Kidney (tissue), 14 donors: ENCODE results near the gene ASB16. TPM values are rescaled to one million over a fixed set of nuclear protein-coding genes. Genes with fewer than 3 reads are reported as not detected.
"Not testable (repeated sequence)": the region's sequence is repeated elsewhere in the genome, so short reads cannot be mapped to it uniquely, and the experiment has no call there.

Source experiments
- DNase-seq, 5 donors: peaks; one replicate each; pipeline ENCODE4 v3.0.0-alpha.2; 2013 to 2020
- FAIRE-seq: peaks from 2 replicates; lab custom pipeline; 2012; peaks lifted over from hg19 to GRCh38; lab: Jason Lieb, UNC
- H3K27ac ChIP-seq, 2 donors: one replicate each; pipeline ENCODE4 v1.7.0; 2013; ENCODE audit warnings: low read depth in 2 of 2, low read length in 2 of 2, inconsistent platforms in 1 of 2
- H3K27me3 ChIP-seq: one replicate; pipeline ENCODE4 v1.7.1; 2013; ENCODE audit warnings: low read length, inconsistent platforms; ENCODE audit not compliant: control insufficient read depth, insufficient read depth
- H3K36me3 ChIP-seq, 3 donors: one replicate each; pipeline versions ENCODE4 v1.7.0 to v1.7.1; 2013; ENCODE audit warnings: low read length in 3 of 3, control low read depth in 1 of 3, inconsistent platforms in 1 of 3; ENCODE audit not compliant: insufficient read depth in 3 of 3, control insufficient read depth in 2 of 3
- H3K4me1 ChIP-seq, 3 donors: one replicate each; pipeline versions ENCODE4 v1.7.0 to v1.7.1; 2013; ENCODE audit warnings: low read length in 3 of 3, inconsistent platforms in 1 of 3, low read depth in 1 of 3; ENCODE audit not compliant: control insufficient read depth in 2 of 3, insufficient read depth in 2 of 3
- H3K4me3 ChIP-seq, 3 donors: one replicate each; pipeline versions ENCODE4 v1.7.0 to v1.8.1; 2013; ENCODE audit warnings: low read length in 3 of 3, control low read depth in 1 of 3, inconsistent platforms in 1 of 3
- H3K9ac ChIP-seq, 3 donors: one replicate each; pipeline versions ENCODE4 v1.7.0 to v1.7.1; 2013; ENCODE audit warnings: low read length in 3 of 3, control low read depth in 1 of 3, inconsistent platforms in 1 of 3
- H3K9me3 ChIP-seq, 3 donors: one replicate each; pipeline versions ENCODE4 v1.7.0 to v1.7.1; 2013; ENCODE audit warnings: low read length in 3 of 3, control low read depth in 1 of 3, inconsistent platforms in 1 of 3; ENCODE audit not compliant: control insufficient read depth in 2 of 3, insufficient read depth in 1 of 3
- intact Hi-C: fragments of 100-400 bp; cut with DNase I; formaldehyde crosslinking; loops from one replicate; pipeline ENCODE4 v1.11.1; 2022
- polyA plus RNA-seq: library from polyadenylated mRNA; stranded (reverse); fragments of 350-450 nt; fragmentation: Illumina TruSeq; extraction: RNeasy Lipid Tissue Mini Kit (QIAGEN cat#74804); gene quantifications from one replicate; pipeline ENCODE4 v1.2.3, GENCODE V29; 2014; ENCODE audit warnings: low read depth, low replicate concordance; ENCODE audit not compliant: insufficient read depth
- total RNA-seq: library from RNA; stranded (reverse); fragmentation: NEBNext Ultra II Directional; extraction: Animal tissue kit (Norgen Biotek cat#: 25700); gene quantifications from one replicate; pipeline ENCODE4 v1.2.1, GENCODE V29; 2021
- TF ChIP-seq, protein P1 (sequence below): IDR thresholded peaks from 3 replicates; pipeline ENCODE4 v1.5.1; 2012; ENCODE audit warnings: mild to moderate bottlenecking, moderate library complexity, borderline replicate concordance; ENCODE audit not compliant: insufficient read depth; ENCODE audit errors: extremely low read depth
- donor health status: control.
- donor health status: control.
- donor health status: control.
- donor health status: control.
- donor health status: control.
- donor health status: DM: yes; HTN: yes; CAD: no.
- donor health status: Normal renal cell carcinoma (clear cell type).

The ASB16 gene
- total and polyA plus RNA-seq, 2 donors from 2014 or later: 0.25 to 0.90 TPM

DNA sequence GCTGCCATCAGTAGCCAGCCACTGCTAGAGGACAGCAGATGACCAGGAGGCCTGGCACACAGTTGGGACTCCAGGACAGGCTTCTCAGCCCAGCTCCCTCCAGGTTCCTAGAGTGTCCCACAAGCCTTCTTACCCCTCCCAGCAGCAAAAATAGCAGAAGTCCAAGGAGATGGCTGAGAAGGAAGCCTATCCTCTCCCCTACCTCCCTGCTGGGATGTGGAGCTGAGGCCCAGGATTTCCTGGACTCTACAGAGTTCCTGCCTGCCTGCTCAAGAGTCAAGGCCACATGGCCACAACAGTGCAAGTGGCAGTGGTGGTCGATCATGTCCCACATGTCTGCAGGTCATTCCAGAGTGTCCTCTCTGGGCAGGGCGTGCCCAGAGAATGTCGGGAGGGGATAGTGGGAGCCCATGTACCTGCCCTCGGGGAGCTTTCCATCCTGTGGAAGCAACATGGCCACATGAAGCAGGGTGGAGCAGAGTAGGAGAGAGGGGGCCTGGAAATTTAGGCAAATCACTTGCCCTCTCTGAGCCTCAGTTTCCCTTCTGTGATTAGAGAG is 36.5 kb upstream of the ASB16 start:
- H3K36me3 ChIP-seq: no peaks in the 10 kb centered on the region
- peaks cover 0 to 5% (median 4%) of the 10 kb centered on the region in 3 donors for H3K4me1 ChIP-seq
- H3K27ac ChIP-seq: no peak overlapping the region
- H3K9ac ChIP-seq: no peak overlapping the region
- TF ChIP-seq, protein P1, sequence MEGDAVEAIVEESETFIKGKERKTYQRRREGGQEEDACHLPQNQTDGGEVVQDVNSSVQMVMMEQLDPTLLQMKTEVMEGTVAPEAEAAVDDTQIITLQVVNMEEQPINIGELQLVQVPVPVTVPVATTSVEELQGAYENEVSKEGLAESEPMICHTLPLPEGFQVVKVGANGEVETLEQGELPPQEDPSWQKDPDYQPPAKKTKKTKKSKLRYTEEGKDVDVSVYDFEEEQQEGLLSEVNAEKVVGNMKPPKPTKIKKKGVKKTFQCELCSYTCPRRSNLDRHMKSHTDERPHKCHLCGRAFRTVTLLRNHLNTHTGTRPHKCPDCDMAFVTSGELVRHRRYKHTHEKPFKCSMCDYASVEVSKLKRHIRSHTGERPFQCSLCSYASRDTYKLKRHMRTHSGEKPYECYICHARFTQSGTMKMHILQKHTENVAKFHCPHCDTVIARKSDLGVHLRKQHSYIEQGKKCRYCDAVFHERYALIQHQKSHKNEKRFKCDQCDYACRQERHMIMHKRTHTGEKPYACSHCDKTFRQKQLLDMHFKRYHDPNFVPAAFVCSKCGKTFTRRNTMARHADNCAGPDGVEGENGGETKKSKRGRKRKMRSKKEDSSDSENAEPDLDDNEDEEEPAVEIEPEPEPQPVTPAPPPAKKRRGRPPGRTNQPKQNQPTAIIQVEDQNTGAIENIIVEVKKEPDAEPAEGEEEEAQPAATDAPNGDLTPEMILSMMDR: no peak
- intact Hi-C loops: no loop called here
- no peak overlapping the region for H3K4me3 ChIP-seq
- no peaks in the 10 kb centered on the region for H3K9me3 ChIP-seq
- DNase-seq (no peak), FAIRE-seq (no peak)
- no peaks in the 10 kb centered on the region for H3K27me3 ChIP-seq

DNA sequence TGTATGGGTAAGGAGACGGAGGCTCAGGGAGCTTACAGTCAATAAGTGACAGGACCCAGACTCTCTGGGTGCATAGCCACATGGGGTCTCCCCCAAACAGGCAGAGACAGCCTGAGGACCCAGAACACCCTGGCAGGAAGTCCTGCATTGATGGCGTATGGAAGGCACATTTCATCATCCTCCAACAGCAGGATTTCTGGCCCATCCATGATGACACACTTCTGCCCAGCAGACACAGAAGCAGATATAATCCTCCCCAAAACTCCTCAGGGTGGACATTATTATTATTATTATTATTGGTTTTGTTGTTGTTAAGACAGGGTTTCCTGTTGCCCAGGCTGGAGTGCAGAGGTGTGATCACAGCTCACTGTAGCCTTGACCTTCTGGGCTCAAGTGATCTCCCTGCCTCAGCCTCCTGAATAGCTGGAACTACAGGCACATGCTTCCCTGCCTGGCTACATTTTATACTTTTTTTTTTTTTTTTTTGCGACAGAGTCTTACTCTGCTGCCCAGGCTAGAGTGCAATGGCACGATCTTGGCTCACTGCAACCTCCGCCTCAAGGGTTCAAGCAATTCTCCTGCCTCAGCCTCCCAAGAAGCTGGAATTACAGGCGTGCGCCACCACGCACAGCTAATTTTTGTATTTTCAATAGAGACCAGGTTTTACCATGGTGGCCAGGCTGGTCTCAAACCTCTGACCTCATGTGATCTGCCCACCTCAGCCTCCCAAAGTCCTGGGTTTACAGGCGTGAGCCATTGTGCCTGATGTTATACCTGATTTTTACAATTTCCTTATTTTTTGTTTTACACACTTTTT is 35.5 kb upstream of the ASB16 start:
- Histone ChIP-seq H3K4me3 (no peak overlapping the region), H3K27ac (no peak overlapping the region), H3K9me3 (no peaks in the 10 kb centered on the region), H3K36me3 (no peaks in the 10 kb centered on the region), H3K9ac (no peak overlapping the region), H3K4me1 (peaks cover 0 to 5% (median 4%) of the 10 kb centered on the region in 3 donors), H3K27me3 (no peaks in the 10 kb centered on the region)
- FAIRE-seq: no peak
- DNase-seq: no peak
- TF ChIP-seq, protein P1: no peak
- intact Hi-C loops: no loop called here

DNA sequence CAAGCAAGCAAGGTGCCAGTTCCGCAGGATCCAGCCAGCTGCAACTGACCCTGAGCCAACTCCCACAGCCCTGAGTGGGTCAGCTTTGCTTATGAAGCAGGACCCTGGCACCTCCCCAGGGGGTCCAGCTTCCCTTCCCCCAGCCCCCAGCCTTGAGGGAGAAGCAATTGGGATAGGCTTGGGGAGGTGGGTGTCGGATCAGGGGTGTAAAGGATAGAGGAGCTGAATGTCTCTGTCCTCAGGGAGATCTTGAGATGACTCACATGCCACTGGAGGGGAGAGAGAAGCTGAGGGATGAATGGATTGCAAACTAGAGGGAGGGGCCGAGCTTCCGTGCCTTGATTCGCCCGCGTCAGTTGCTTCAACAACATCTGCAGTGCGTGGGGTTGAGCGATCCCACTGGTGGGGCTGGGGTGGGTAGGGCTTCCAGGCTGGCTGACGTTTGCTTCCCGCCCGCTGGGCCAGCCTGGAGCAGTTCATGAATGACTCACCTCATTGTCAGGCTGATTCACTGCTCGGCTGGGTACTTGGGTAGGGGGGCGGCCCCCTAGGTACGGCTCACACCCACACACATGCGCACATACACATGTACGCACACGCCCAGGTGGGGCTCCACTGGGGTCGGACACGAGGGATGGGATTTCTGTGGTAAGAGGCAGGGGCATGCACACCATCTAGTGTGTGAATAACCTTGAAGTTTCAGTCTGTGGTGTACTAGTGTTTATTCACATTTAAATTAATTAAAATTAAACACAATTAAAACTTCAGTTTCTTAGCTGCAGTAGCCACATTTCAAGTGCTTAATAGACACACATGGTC is 32.4 kb upstream of the ASB16 start:
- DNase-seq: peak; percentile 80 to 97 (median 87)
- Histone ChIP-seq H3K4me3 (no peak overlapping the region), H3K4me1 (peaks cover 0 to 5% (median 4%) of the 10 kb centered on the region in 3 donors), H3K9me3 (no peaks in the 10 kb centered on the region), H3K27me3 (no peaks in the 10 kb centered on the region), H3K9ac (no peak overlapping the region), H3K27ac (no peak overlapping the region), H3K36me3 (no peaks in the 10 kb centered on the region)
- FAIRE-seq: no peak
- TF ChIP-seq, protein P1: no peak
- intact Hi-C loops: no loop called here

DNA sequence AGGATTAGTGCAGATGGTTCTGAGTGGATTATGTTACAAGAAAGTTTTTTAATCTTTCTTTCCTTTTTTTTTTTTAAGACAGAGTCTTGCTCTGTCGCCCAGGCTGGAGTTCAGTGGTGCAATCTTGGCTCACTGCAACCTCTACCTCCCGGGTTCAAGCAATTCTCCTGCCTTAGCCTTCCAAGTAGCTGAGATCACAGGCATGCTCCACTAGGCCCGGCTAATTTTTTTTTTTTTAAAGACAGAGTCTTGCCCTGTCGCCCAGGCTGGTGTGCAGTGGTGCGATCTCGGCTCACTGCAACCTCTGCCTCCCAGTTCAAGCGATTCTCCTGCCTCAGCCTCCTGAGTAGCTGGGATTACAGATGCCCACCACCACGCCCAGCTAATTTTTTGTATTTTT is 26.6 kb upstream of the ASB16 start:
- H3K9me3 ChIP-seq, DNase-seq, intact Hi-C loops, H3K27ac ChIP-seq, H3K4me1 ChIP-seq, H3K9ac ChIP-seq, H3K36me3 ChIP-seq, H3K27me3 ChIP-seq, FAIRE-seq, H3K4me3 ChIP-seq: not testable (repeated sequence)
